SK-N-MC (cell line): ENCODE results near the gene SLC2A6.

ENCODE experiments used
- EZH2 ChIP-seq: fragments of 200-600 bp; sonication (generic); IDR thresholded peaks from one replicate; pipeline ENCODE4 v1.6.1; 2017; ENCODE audit warnings: antibody characterized with exemption
- FOXP2 ChIP-seq: optimal IDR thresholded peaks from 2 replicates; pipeline ENCODE3; 2011; ENCODE audit warnings: mild to moderate bottlenecking, moderate library complexity; ENCODE audit not compliant: insufficient read depth; ENCODE audit errors: extremely low read length, control extremely low read depth
- POLR2AphosphoS5 ChIP-seq: IDR thresholded peaks from 2 replicates; pipeline ENCODE4 v1.6.1; 2012; ENCODE audit warnings: mild to moderate bottlenecking, low read depth, low read length, borderline replicate concordance

- TF ChIP-seq EZH2 (no peak), POLR2AphosphoS5 (no peak), FOXP2 (no peak)
Measured at GRCh38 chr9:133457748-133458147, 21.2 kb downstream of the SLC2A6 start.
